Measurements from ENCODE around the gene NANOS2.

Gene NANOS2

DNA sequence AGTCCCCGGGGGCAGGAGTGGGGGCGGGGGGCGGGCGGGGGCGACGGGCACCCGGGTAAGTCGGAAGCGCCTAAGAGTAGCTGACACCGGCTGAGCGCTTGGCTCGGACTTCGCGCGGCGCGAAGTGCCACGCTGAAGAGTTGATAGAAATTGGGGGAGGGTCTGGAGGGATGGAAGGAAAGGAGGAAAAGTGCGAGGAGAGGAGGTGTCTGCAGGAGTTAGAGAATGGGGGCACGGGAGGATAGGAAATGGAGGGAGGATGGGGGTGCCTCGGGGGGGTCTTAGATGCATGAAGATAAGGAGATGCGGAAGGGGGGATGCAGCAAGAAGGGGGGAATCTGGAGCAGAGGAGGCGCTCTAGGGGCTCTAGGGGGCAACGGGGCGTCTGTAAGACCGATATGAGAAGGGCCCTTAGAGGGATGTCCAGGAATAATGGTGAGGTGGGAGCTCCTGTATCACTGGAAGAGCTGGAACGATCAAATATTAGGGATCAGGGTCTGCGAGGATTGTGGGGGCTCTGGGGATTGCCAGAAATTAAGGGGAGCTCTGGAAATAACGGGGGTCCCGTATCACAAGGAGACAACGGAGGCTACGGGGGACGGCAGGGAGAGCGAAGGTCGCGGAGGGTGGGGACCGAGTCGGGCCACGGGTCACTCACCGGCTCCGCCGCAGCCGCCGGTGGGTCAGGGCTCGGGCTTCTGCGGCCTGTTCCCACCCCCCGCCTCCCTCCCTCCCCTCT, 12.5 kb downstream of the NANOS2 start, which contains the start of gene MYPOP:
TSS of gene MYPOP (minus strand) at position 702 of the 739 bp plus-strand sequence. CDS start 840 bp downstream, outside the sequence.
- Histone ChIP-seq H3K4me2 (ENCODE audit: low read length) (peak within 1 kb of the TSS; percentile 85), H3K27me3 (ENCODE audit: insufficient read depth, low read length) (no peaks in the 10 kb centered on the region), H4K20me1 (ENCODE audit: insufficient read depth, low read length) (no peaks in the 10 kb centered on the region), H3K9ac (ENCODE audit: low read length) (peak within 1 kb of the TSS; percentile 91), H2AFZ (ENCODE audit: low read length) (no peak within 1 kb of the TSS), H3K9me3 (ENCODE audit: low read length) (no peaks in the 10 kb centered on the region), H3K79me2 (ENCODE audit: insufficient read depth, low read length) (no peaks in the 10 kb centered on the region), H3K27ac (ENCODE audit: low read depth, low read length, poor library complexity, severe bottlenecking) (peak within 1 kb of the TSS; percentile 31), H3K36me3 (ENCODE audit: insufficient read depth, low read length) (peaks cover 30% of the 10 kb centered on the region), H3F3A (ENCODE audit: insufficient read depth, low read length) (no peaks in the 10 kb centered on the region), H3K4me3 (ENCODE audit: low read depth, low read length, poor library complexity, severe bottlenecking) (peak within 1 kb of the TSS; percentile 96), H3K4me1 (ENCODE audit: insufficient read depth, low read length, severe bottlenecking) (peaks cover 17% of the 10 kb centered on the region), H3K9me2 (ENCODE audit: low read depth, low read length) (no peaks in the 10 kb centered on the region)
- TF ChIP-seq, protein P1, sequence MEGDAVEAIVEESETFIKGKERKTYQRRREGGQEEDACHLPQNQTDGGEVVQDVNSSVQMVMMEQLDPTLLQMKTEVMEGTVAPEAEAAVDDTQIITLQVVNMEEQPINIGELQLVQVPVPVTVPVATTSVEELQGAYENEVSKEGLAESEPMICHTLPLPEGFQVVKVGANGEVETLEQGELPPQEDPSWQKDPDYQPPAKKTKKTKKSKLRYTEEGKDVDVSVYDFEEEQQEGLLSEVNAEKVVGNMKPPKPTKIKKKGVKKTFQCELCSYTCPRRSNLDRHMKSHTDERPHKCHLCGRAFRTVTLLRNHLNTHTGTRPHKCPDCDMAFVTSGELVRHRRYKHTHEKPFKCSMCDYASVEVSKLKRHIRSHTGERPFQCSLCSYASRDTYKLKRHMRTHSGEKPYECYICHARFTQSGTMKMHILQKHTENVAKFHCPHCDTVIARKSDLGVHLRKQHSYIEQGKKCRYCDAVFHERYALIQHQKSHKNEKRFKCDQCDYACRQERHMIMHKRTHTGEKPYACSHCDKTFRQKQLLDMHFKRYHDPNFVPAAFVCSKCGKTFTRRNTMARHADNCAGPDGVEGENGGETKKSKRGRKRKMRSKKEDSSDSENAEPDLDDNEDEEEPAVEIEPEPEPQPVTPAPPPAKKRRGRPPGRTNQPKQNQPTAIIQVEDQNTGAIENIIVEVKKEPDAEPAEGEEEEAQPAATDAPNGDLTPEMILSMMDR (IDR thresholded peaks at IDR 0.05; ENCODE audit: low read length), result no peak
- no peak for TF ChIP-seq EZH2 (IDR thresholded peaks at IDR 0.05; ENCODE audit: borderline replicate concordance, low read length)

GRCh38 chr19:45901432-45901911, 13.1 kb downstream of the NANOS2 start:
- no peak overlapping the region for H3K27ac ChIP-seq (ENCODE audit: low read depth, low read length, poor library complexity, severe bottlenecking)
- no peaks in the 10 kb centered on the region for H3K9me3 ChIP-seq (ENCODE audit: low read length)
- H3K4me1 ChIP-seq (ENCODE audit: insufficient read depth, low read length, severe bottlenecking), result peaks cover 17% of the 10 kb centered on the region
- no peak overlapping the region for H2AFZ ChIP-seq (ENCODE audit: low read length)
- no peaks in the 10 kb centered on the region for H3K9me2 ChIP-seq (ENCODE audit: low read depth, low read length)
- H3K4me3 ChIP-seq (ENCODE audit: low read depth, low read length, poor library complexity, severe bottlenecking), result peak overlapping the region; percentile 96
- H3K36me3 ChIP-seq (ENCODE audit: insufficient read depth, low read length), result peaks cover 31% of the 10 kb centered on the region
- H3K4me2 ChIP-seq (ENCODE audit: low read length), result peak overlapping the region; percentile 84
- no peaks in the 10 kb centered on the region for H3K27me3 ChIP-seq (ENCODE audit: insufficient read depth, low read length)
- H4K20me1 ChIP-seq (ENCODE audit: insufficient read depth, low read length), result no peaks in the 10 kb centered on the region
- peak overlapping the region; percentile 91 for H3K9ac ChIP-seq (ENCODE audit: low read length)
- TF ChIP-seq, protein P1 (IDR thresholded peaks at IDR 0.05; ENCODE audit: low read length), result no peak
- no peak for TF ChIP-seq EZH2 (IDR thresholded peaks at IDR 0.05; ENCODE audit: borderline replicate concordance, low read length)
- H3K79me2 ChIP-seq (ENCODE audit: insufficient read depth, low read length), result no peaks in the 10 kb centered on the region
- no peaks in the 10 kb centered on the region for H3F3A ChIP-seq (ENCODE audit: insufficient read depth, low read length)

DNA sequence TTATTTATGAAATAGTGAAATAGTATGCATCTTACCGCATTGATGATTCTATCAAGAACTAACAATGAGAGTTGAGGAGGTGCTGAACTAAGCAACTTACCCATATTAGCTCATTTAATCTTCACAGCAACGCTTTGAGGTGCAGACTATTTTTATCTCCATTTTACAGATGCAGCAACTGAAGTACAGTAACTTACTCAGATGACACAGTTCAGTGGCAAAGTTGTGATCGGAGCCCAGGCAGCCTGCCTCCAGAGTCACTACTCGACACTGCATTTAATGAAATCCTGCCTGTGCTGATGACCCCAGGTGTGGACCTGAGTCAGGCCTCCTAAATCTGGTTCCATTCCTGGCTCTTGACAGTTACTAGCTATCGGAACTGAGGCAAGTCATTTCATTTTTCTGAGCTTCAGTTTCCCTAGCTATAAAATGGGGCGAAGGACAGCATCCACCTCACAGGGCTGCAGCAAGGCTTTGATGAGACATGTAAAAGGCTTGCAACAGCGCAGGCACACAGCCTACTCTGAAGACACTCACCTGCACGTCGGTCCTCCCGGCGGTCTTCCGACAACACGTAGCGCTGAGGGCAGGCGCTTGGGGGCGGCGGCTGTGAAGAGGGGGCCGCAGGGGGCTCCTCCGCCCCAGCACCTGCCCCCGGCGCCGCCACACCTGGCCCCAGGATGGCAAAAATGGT, 13.7 kb downstream of the NANOS2 start:
- Histone ChIP-seq H3K9me3 (ENCODE audit: low read length) (no peaks in the 10 kb centered on the region), H4K20me1 (ENCODE audit: insufficient read depth, low read length) (no peaks in the 10 kb centered on the region), H3K4me3 (ENCODE audit: low read depth, low read length, poor library complexity, severe bottlenecking) (peak overlapping the region; percentile 96), H3K27me3 (ENCODE audit: insufficient read depth, low read length) (no peaks in the 10 kb centered on the region), H3K9ac (ENCODE audit: low read length) (peak overlapping the region; percentile 91; the same call in 1 of the 2 replicates), H3K4me2 (ENCODE audit: low read length) (peak overlapping the region; percentile 84), H3K36me3 (ENCODE audit: insufficient read depth, low read length) (peaks cover 35% of the 10 kb centered on the region), H3K27ac (ENCODE audit: low read depth, low read length, poor library complexity, severe bottlenecking) (peak overlapping the region; percentile 37), H3K79me2 (ENCODE audit: insufficient read depth, low read length) (no peaks in the 10 kb centered on the region), H3F3A (ENCODE audit: insufficient read depth, low read length) (no peaks in the 10 kb centered on the region), H2AFZ (ENCODE audit: low read length) (no peak overlapping the region), H3K4me1 (ENCODE audit: insufficient read depth, low read length, severe bottlenecking) (peaks cover 17% of the 10 kb centered on the region), H3K9me2 (ENCODE audit: low read depth, low read length) (no peaks in the 10 kb centered on the region)
- TF ChIP-seq, protein P1 (IDR thresholded peaks at IDR 0.05; ENCODE audit: low read length), result no peak
- TF ChIP-seq EZH2 (IDR thresholded peaks at IDR 0.05; ENCODE audit: borderline replicate concordance, low read length), result no peak

Measured in OCI-LY1 (cell line).